Measurements from ENCODE around the gene ZNF554.

DNA sequence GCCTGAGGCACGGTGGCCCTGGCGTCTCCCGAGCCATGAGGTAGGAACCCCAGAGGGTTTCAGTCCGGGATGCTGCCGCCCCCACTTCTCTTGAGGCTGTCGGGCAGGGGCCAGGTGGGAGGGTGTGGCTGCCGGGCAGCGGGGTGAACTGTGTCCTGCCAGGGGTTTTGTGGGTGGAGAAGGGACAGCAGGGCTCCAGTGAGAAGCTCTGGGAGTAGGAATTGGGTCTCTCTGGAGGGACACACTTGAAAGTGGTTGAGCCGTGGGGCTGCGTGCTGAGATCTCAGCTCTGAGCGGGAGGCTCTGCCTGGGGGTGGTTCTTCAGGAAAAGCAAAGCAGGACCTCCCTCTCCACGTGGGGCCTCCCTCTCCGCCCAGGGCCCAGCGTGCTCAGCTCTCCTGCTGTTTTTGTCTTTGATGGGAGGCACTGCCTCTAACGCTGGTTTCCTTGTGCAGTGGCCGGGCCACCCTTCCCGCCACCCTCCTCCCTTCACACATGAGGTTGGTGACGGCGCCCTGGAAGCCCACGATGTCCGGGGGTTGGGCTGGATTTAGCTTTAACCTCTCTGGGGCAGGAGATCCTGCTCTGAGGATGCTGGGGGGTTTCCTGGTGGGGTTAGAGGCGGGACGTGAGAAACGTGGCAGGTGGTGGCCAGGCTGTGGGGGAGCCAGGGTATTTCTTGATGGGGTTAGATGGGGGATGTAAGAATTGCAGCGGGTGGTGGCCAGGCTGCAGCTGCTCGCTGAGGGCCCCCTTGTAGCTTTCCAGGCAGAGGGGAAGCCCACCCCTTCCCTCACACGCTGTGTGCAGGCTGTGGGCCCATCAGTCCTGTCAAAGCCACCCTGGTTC lies 15.3 kb upstream of the ZNF554 start:
- TF ChIP-seq POLR2A (IDR thresholded peaks at IDR 0.05): no peak
- TF ChIP-seq, protein P1, sequence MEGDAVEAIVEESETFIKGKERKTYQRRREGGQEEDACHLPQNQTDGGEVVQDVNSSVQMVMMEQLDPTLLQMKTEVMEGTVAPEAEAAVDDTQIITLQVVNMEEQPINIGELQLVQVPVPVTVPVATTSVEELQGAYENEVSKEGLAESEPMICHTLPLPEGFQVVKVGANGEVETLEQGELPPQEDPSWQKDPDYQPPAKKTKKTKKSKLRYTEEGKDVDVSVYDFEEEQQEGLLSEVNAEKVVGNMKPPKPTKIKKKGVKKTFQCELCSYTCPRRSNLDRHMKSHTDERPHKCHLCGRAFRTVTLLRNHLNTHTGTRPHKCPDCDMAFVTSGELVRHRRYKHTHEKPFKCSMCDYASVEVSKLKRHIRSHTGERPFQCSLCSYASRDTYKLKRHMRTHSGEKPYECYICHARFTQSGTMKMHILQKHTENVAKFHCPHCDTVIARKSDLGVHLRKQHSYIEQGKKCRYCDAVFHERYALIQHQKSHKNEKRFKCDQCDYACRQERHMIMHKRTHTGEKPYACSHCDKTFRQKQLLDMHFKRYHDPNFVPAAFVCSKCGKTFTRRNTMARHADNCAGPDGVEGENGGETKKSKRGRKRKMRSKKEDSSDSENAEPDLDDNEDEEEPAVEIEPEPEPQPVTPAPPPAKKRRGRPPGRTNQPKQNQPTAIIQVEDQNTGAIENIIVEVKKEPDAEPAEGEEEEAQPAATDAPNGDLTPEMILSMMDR (IDR thresholded peaks at IDR 0.05 in 8 of 11, conservative IDR thresholded peaks at IDR 0.05 in 3 of 11): no peak
- TF ChIP-seq POLR2AphosphoS5 (IDR thresholded peaks at IDR 0.05): no peak
